GM18520 (cell line): ENCODE data around the gene PPM1H.

Source experiments
- ATAC-seq: cut with Tn5 transposase; IDR thresholded peaks from one replicate; pipeline ENCODE4 v1.9.1; 2021; ENCODE audit not compliant: unreplicated experiment

The PPM1H gene

GRCh38 chr12:62801796-62802195 lies 133.2 kb downstream of the PPM1H start:
- ATAC-seq, result no peak

GRCh38 chr12:62800707-62801400 lies 134.1 kb downstream of the PPM1H start:
- ATAC-seq, result no peak

GRCh38 chr12:62799766-62800406 lies 135.1 kb downstream of the PPM1H start:
- peak; percentile 52 for ATAC-seq

- ATAC-seq, result peak; percentile 68
Observed at GRCh38 chr12:62799126-62799736, 135.7 kb downstream of the PPM1H start.

- no peak for ATAC-seq
Observed at GRCh38 chr12:62794218-62794583, 140.7 kb downstream of the PPM1H start.

GRCh38 chr12:62793256-62794217 lies 141.4 kb downstream of the PPM1H start:
- ATAC-seq, result peak; percentile 59

GRCh38 chr12:62792236-62792870 lies 142.6 kb downstream of the PPM1H start:
- no peak for ATAC-seq

- ATAC-seq, result no peak
Observed at GRCh38 chr12:62789851-62790250, 145.1 kb downstream of the PPM1H start.

- no peak for ATAC-seq
Observed at GRCh38 chr12:62787611-62788010, 147.3 kb downstream of the PPM1H start.

- ATAC-seq, result no peak
Observed at GRCh38 chr12:62787023-62787422, 147.9 kb downstream of the PPM1H start.

GRCh38 chr12:62785941-62786559 lies 148.9 kb downstream of the PPM1H start:
- no peak for ATAC-seq

- ATAC-seq, result no peak
Observed at GRCh38 chr12:62784576-62784975, 150.4 kb downstream of the PPM1H start.

- ATAC-seq, result no peak
Observed at GRCh38 chr12:62783881-62784280, 151.1 kb downstream of the PPM1H start.

GRCh38 chr12:62781136-62781880 lies 153.6 kb downstream of the PPM1H start:
- ATAC-seq, result no peak

- no peak for ATAC-seq
Observed at GRCh38 chr12:62779488-62779887, 155.5 kb downstream of the PPM1H start.

- ATAC-seq, result no peak
Observed at GRCh38 chr12:62778187-62778586, 156.8 kb downstream of the PPM1H start.

- ATAC-seq, result no peak
Observed at GRCh38 chr12:62776997-62777396, 158.0 kb downstream of the PPM1H start.

- ATAC-seq, result no peak
Observed at GRCh38 chr12:62776575-62776974, 158.4 kb downstream of the PPM1H start.

GRCh38 chr12:62774794-62775193 lies 160.2 kb downstream of the PPM1H start:
- no peak for ATAC-seq
